BJ (cell line): ENCODE results near the gene MZT2B. TPM values are rescaled to one million over a fixed set of nuclear protein-coding genes. Genes with fewer than 3 reads are reported as not detected.
"Not testable (repeated sequence)": the region's sequence is repeated elsewhere in the genome, so short reads cannot be mapped to it uniquely, and the experiment has no call there.

ENCODE experiments used
- CTCF ChIA-PET: fragments of 350-600 bp; formaldehyde crosslinking; extraction: SDS; loops from one replicate; lab custom pipeline; 2021; ENCODE audit warnings: antibody characterized with exemption, inconsistent platforms; lab: Yijun Ruan, JAX
- POLR2A ChIA-PET: fragments of 300-600 bp; sonication (Branson Sonifier 250); formaldehyde crosslinking; extraction: SDS; loops from one replicate; lab custom pipeline; 2021; ENCODE audit warnings: antibody characterized with exemption; lab: Charles Lee
- DNase-seq: peaks from one replicate; pipeline ENCODE4 v3.0.0-alpha.2; 2011; ENCODE audit warnings: low read depth
- H3K27me3 ChIP-seq: 2 replicates; pipeline ENCODE4 v1.6.0; 2011; ENCODE audit warnings: low read length; ENCODE audit not compliant: control insufficient read depth, insufficient read depth
- H3K36me3 ChIP-seq: 2 replicates; pipeline ENCODE4 v1.5.1; 2011; ENCODE audit warnings: low read length; ENCODE audit not compliant: control insufficient read depth, insufficient read depth
- H3K4me3 ChIP-seq: 2 replicates; pipeline ENCODE4 v1.5.1; 2011; ENCODE audit warnings: low read depth, mild to moderate bottlenecking, control low read depth, low read length
- polyA plus RNA-seq: library from polyadenylated mRNA; depleted of rRNA; stranded (reverse); fragments of >200 nt; gene quantifications from 2 replicates; pipeline ENCODE4 v1.2.3, GENCODE V29; 2011
- TF ChIP-seq, protein P1 (sequence below): IDR thresholded peaks from 2 replicates; pipeline ENCODE4 v1.5.1; 2011; ENCODE audit warnings: low read depth, mild to moderate bottlenecking, control low read depth, inconsistent platforms, low read length, moderate library complexity; ENCODE audit not compliant: insufficient read depth

MZT2B gene
- polyA plus RNA-seq, 1 experiment, result 199 TPM

- TF ChIP-seq, protein P1, sequence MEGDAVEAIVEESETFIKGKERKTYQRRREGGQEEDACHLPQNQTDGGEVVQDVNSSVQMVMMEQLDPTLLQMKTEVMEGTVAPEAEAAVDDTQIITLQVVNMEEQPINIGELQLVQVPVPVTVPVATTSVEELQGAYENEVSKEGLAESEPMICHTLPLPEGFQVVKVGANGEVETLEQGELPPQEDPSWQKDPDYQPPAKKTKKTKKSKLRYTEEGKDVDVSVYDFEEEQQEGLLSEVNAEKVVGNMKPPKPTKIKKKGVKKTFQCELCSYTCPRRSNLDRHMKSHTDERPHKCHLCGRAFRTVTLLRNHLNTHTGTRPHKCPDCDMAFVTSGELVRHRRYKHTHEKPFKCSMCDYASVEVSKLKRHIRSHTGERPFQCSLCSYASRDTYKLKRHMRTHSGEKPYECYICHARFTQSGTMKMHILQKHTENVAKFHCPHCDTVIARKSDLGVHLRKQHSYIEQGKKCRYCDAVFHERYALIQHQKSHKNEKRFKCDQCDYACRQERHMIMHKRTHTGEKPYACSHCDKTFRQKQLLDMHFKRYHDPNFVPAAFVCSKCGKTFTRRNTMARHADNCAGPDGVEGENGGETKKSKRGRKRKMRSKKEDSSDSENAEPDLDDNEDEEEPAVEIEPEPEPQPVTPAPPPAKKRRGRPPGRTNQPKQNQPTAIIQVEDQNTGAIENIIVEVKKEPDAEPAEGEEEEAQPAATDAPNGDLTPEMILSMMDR, result no peak
- no peak for DNase-seq
- ChIA-PET CTCF (no interaction called here), POLR2A (no interaction called here)
- no peaks in the 10 kb centered on the region for H3K27me3 ChIP-seq
- no peak overlapping the region for H3K4me3 ChIP-seq
- peaks cover 8% of the 10 kb centered on the region for H3K36me3 ChIP-seq
Observed at GRCh38 chr2:130156624-130157004, 25.4 kb upstream of the MZT2B start.

- H3K4me3 ChIP-seq, POLR2A ChIA-PET, DNase-seq, H3K36me3 ChIP-seq, H3K27me3 ChIP-seq: not testable (repeated sequence)
- CTCF ChIA-PET, result interaction anchor here (1.5 kb wide), 1 partner anchor 176 kb away, joined by 5 read pairs; no protein-coding TSS in a partner anchor
Observed at GRCh38 chr2:130157354-130157753, 24.7 kb upstream of the MZT2B start.

GRCh38 chr2:130157825-130158514 lies 24.1 kb upstream of the MZT2B start:
- H3K27me3 ChIP-seq, H3K36me3 ChIP-seq, POLR2A ChIA-PET, H3K4me3 ChIP-seq, DNase-seq: not testable (repeated sequence)
- CTCF ChIA-PET, result interaction anchor here (1.5 kb wide), 1 partner anchor 175 kb away, joined by 5 read pairs; no protein-coding TSS in a partner anchor

GRCh38 chr2:130158631-130159030 lies 23.4 kb upstream of the MZT2B start:
- H3K4me3 ChIP-seq, result no peak overlapping the region
- no peaks in the 10 kb centered on the region for H3K27me3 ChIP-seq
- TF ChIP-seq, protein P1, result no peak
- POLR2A ChIA-PET, result no interaction called here
- peaks cover 8% of the 10 kb centered on the region for H3K36me3 ChIP-seq
- DNase-seq, result no peak
- CTCF ChIA-PET, result no interaction called here

DNA sequence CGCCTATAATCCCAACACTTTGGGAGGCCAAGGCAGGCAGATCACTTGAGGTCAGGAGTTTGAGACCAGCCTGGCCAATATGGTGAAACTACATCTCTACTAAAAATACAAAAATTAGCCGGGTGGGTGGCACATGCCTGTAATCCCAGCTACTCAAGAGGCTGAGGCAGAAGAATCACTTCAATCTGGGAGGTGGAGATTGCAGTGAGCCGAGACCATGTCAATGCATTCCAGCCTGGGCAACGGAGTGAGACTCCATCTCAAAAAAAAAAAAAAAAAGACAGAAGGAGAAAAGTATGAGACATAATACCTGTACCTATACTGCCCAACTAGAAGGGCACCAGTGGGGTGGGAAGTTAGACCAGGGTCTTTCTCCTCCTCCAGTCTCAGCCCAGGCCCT lies 22.7 kb upstream of the MZT2B start:
- H3K4me3 ChIP-seq, CTCF ChIA-PET, DNase-seq, H3K27me3 ChIP-seq, POLR2A ChIA-PET: not testable (repeated sequence)
- peaks cover 12% of the 10 kb centered on the region for H3K36me3 ChIP-seq

DNA sequence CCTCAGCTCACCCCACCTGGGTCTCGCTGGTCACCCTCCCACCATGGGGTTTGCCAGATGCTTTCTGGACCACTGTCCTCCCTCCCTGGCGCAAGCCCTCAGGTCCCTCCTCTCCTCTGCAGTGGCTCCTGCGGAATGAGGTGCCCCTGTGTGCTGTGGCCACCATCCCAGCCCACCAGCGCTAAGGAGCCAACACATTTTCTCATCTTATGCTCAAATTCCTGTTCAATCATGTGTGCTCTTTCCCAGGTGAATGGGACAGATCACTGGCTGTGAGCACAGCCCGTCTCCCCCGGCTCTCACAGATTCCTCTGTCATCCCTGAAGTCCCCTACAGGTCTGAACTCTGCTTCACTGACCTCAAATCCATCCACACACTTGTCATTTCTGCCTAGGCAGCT lies 21.9 kb upstream of the MZT2B start:
- CTCF ChIA-PET, result no interaction called here
- TF ChIP-seq, protein P1, result no peak
- H3K4me3 ChIP-seq, result no peak overlapping the region
- no peak for DNase-seq
- H3K27me3 ChIP-seq, result no peaks in the 10 kb centered on the region
- H3K36me3 ChIP-seq, result peaks cover 9% of the 10 kb centered on the region
- POLR2A ChIA-PET, result no interaction called here

DNA sequence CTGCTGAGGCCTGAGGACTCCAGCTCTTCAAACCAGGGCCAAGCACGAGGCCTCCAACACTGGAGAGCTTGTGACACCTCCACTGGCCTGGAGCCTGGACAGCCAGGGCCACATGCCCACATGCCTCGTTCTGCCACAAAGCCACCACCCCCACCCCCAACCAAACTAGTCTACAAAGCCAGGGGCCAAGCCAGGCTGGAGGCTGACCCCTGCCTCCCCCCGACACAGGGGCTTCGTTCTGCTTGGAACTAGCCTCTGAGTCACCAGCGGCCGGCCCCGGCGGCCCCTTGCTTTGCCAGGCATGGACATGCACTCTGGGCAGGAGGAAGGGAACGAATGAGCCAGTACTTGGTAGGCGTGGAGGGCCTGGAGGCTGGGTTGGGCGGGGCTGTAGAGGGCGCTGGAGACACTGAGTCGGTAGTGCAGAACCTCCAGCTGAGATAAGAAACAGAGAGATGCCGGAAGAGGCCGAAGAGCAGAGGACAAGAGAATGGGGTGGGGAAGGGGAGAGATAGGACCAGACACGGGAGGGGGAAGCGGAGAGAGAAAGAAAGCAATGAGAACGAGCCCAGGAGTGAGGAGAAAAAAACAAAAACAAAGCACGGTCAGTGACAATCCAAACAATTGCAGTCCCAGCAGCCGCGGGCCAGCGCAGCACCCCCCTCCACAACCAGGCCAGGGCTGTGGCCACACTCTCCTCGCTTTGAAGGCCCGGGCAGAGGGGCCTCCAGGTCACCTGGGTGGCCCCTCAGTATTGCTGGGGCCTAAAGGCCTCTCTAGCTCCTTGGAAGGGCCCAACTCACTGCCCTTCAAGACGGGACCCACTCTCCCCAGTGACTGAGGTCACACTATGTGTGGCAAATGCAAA lies 21.0 kb upstream of the MZT2B start:
- DNase-seq, POLR2A ChIA-PET, CTCF ChIA-PET, H3K27me3 ChIP-seq, H3K4me3 ChIP-seq: not testable (repeated sequence)
- H3K36me3 ChIP-seq, result peaks cover 11% of the 10 kb centered on the region

- CTCF ChIA-PET, POLR2A ChIA-PET, DNase-seq: not testable (repeated sequence)
Observed at GRCh38 chr2:130162486-130162885, 19.6 kb upstream of the MZT2B start.

More at GRCh38 chr2:130162486-130162885, 19.6 kb upstream of the MZT2B start:
- peaks cover 12% of the 10 kb centered on the region for H3K36me3 ChIP-seq
- not testable (repeated sequence) for H3K4me3 ChIP-seq, H3K27me3 ChIP-seq
